SK-N-MC (cell line): ENCODE data around the gene ACSBG1.

ENCODE experiments used
- EZH2 ChIP-seq: fragments of 200-600 bp; sonication (generic); IDR thresholded peaks from one replicate; pipeline ENCODE4 v1.6.1; 2017; ENCODE audit warnings: antibody characterized with exemption
- FOXP2 ChIP-seq: optimal IDR thresholded peaks from 2 replicates; pipeline ENCODE3; 2011; ENCODE audit warnings: mild to moderate bottlenecking, moderate library complexity; ENCODE audit not compliant: insufficient read depth; ENCODE audit errors: extremely low read length, control extremely low read depth
- POLR2AphosphoS5 ChIP-seq: IDR thresholded peaks from 2 replicates; pipeline ENCODE4 v1.6.1; 2012; ENCODE audit warnings: mild to moderate bottlenecking, low read depth, low read length, borderline replicate concordance

DNA sequence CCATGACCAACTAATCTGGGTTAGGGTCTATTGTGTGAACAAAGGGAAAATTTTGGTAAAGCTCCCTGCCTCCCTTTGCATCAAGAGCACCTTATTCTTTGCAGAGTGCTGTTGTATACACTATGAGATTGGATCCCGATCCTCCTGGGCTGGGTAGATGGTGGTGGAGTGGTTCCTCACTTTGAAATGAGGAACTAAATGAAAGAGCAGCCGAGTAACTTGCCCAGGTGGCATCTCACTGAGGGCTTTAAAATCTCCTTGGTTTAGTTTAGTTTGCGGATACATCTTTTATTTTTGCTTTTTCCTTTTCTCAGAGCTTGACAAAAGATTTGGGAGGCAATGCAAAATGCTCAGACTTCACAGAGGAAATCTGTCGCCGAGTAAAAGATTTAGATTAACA, 65.8 kb downstream of the ACSBG1 start:
- TF ChIP-seq EZH2 = no peak
- no peak for TF ChIP-seq POLR2AphosphoS5
- no peak for TF ChIP-seq FOXP2
